Activated CD4-positive, alpha-beta T cell treated with anti-CD3 and anti-CD28 coated beads, Interleukin-2, amount 50 U/mL, for 1 hour (primary cell): ENCODE data around the gene NELL1.

Experiments
- DNase-seq: peaks from one replicate; pipeline ENCODE4 v3.0.0-alpha.2; 2020

NELL1 gene

GRCh38 chr11:21007297-21007696 is 337.9 kb downstream of the NELL1 start:
- no peak for DNase-seq

GRCh38 chr11:21018248-21018647 is 348.9 kb downstream of the NELL1 start:
- DNase-seq = no peak

GRCh38 chr11:21026685-21027084 is 357.3 kb downstream of the NELL1 start:
- no peak for DNase-seq

- DNase-seq = no peak
Observed at GRCh38 chr11:21037850-21038249, 368.5 kb downstream of the NELL1 start.

GRCh38 chr11:21038801-21039200 is 369.4 kb downstream of the NELL1 start:
- DNase-seq = no peak

GRCh38 chr11:21040630-21041029 is 371.2 kb downstream of the NELL1 start:
- no peak for DNase-seq

GRCh38 chr11:21048626-21049025 is 379.2 kb downstream of the NELL1 start:
- DNase-seq = no peak

- no peak for DNase-seq
Observed at GRCh38 chr11:21053466-21053865, 384.1 kb downstream of the NELL1 start.

- DNase-seq = no peak
Observed at GRCh38 chr11:21056644-21057043, 387.3 kb downstream of the NELL1 start.

GRCh38 chr11:21059879-21060278 is 390.5 kb downstream of the NELL1 start:
- no peak for DNase-seq

GRCh38 chr11:21066030-21066429 is 396.6 kb downstream of the NELL1 start:
- DNase-seq = no peak

- no peak for DNase-seq
Observed at GRCh38 chr11:21068886-21069285, 399.5 kb downstream of the NELL1 start.

- DNase-seq = no peak
Observed at GRCh38 chr11:21069909-21070308, 400.5 kb downstream of the NELL1 start.

- DNase-seq = no peak
Observed at GRCh38 chr11:21072558-21072957, 403.2 kb downstream of the NELL1 start.

- DNase-seq = no peak
Observed at GRCh38 chr11:21082853-21083252, 413.5 kb downstream of the NELL1 start.

GRCh38 chr11:21088930-21089329 is 419.5 kb downstream of the NELL1 start:
- no peak for DNase-seq

- no peak for DNase-seq
Observed at GRCh38 chr11:21104641-21105040, 435.3 kb downstream of the NELL1 start.

GRCh38 chr11:21105196-21105917 is 436.0 kb downstream of the NELL1 start:
- no peak for DNase-seq

GRCh38 chr11:21109341-21109740 is 440.0 kb downstream of the NELL1 start:
- no peak for DNase-seq

- no peak for DNase-seq
Observed at GRCh38 chr11:21110415-21110814, 441.0 kb downstream of the NELL1 start.

- no peak for DNase-seq
Observed at GRCh38 chr11:21113876-21114275, 444.5 kb downstream of the NELL1 start.

- DNase-seq = no peak
Observed at GRCh38 chr11:21116009-21116408, 446.6 kb downstream of the NELL1 start.

GRCh38 chr11:21119411-21119810 is 450.0 kb downstream of the NELL1 start:
- DNase-seq = no peak

- DNase-seq = no peak
Observed at GRCh38 chr11:21121991-21122390, 452.6 kb downstream of the NELL1 start.

GRCh38 chr11:21122523-21122922 is 453.1 kb downstream of the NELL1 start:
- DNase-seq = no peak
